Kasumi-1 (cell line): ENCODE data around the gene TCAP.
A peak's percentile ranks its signal among the peaks of the same experiment; 100 is the strongest.

Experiments used
- DNase-seq, 2 experiments: peaks; one replicate each; lab custom pipeline; 2025; lab: John Stamatoyannopoulos, UW

TCAP gene

GRCh38 chr17:39651923-39652586 is 13.1 kb upstream of the TCAP start:
- no peak for DNase-seq

- DNase-seq, result no peak
These were observed 12.4 kb upstream of the TCAP start for GRCh38 chr17:39652587-39653315.

GRCh38 chr17:39653316-39653661 is 11.9 kb upstream of the TCAP start:
- DNase-seq, result no peak

GRCh38 chr17:39653662-39654331 is 11.4 kb upstream of the TCAP start:
- DNase-seq, result peak; percentile 39 to 49

GRCh38 chr17:39655105-39655504 is 10.0 kb upstream of the TCAP start:
- no peak for DNase-seq

- DNase-seq, result no peak
These were observed 6.8 kb upstream of the TCAP start for GRCh38 chr17:39658346-39658745.

- no peak for DNase-seq
These were observed 6.4 kb upstream of the TCAP start for GRCh38 chr17:39658760-39659159.

- no peak for DNase-seq
These were observed 5.7 kb upstream of the TCAP start for GRCh38 chr17:39659279-39660010.

- no peak for DNase-seq
These were observed 5.2 kb upstream of the TCAP start for GRCh38 chr17:39660011-39660360.

- no peak for DNase-seq
These were observed 4.5 kb upstream of the TCAP start for GRCh38 chr17:39660397-39661385.

GRCh38 chr17:39661744-39662541 is 3.2 kb upstream of the TCAP start:
- DNase-seq, result no peak

- DNase-seq, result no peak
These were observed 2.4 kb upstream of the TCAP start for GRCh38 chr17:39662551-39663339.

GRCh38 chr17:39663340-39663687 is 1.8 kb upstream of the TCAP start:
- no peak for DNase-seq

GRCh38 chr17:39663688-39664580 is 1.2 kb upstream of the TCAP start:
- DNase-seq, result no peak

- DNase-seq, result no peak
These were observed 584 bp downstream of the TCAP start for GRCh38 chr17:39665642-39666224.

- DNase-seq, result no peak
These were observed 1.1 kb downstream of the TCAP start for GRCh38 chr17:39666231-39666600.

GRCh38 chr17:39666601-39667261 is 1.6 kb downstream of the TCAP start:
- DNase-seq, result no peak
